ACC112 (cell line): Measurements from ENCODE around the gene GRIN2C.
A peak's percentile ranks its signal among the peaks of the same experiment; 100 is the strongest.

Experiments used
- H2AFZ ChIP-seq: fragments of 200-600 bp; sonication (generic); one replicate; pipeline ENCODE4 v1.6.0; 2017; ENCODE audit warnings: antibody characterized with exemption, low read length; ENCODE audit not compliant: unreplicated experiment
- H3K27ac ChIP-seq: fragments of 200-600 bp; sonication (generic); 2 replicates; pipeline ENCODE4 v1.5.1; 2014; ENCODE audit warnings: low read depth, mild to moderate bottlenecking, antibody characterized with exemption, low read length, moderate library complexity
- H3K27me3 ChIP-seq: fragments of 200-600 bp; sonication (generic); 2 replicates; pipeline ENCODE4 v1.6.1; 2014; ENCODE audit warnings: mild to moderate bottlenecking, antibody characterized with exemption, low read length, moderate library complexity, mixed read lengths; ENCODE audit not compliant: insufficient read depth
- H3K36me3 ChIP-seq: fragments of 200-600 bp; sonication (generic); 2 replicates; pipeline ENCODE4 v1.6.1; 2016; ENCODE audit warnings: mild to moderate bottlenecking, antibody characterized with exemption, low read length, moderate library complexity, mixed read lengths; ENCODE audit not compliant: insufficient read depth
- H3K4me1 ChIP-seq: fragments of 200-600 bp; sonication (generic); one replicate; pipeline ENCODE4 v1.6.1; 2016; ENCODE audit warnings: low read length, mixed read lengths; ENCODE audit not compliant: insufficient read depth, unreplicated experiment, control insufficient read depth
- H3K4me3 ChIP-seq: fragments of 200-600 bp; sonication (generic); 2 replicates; pipeline ENCODE4 v1.5.1; 2014; ENCODE audit warnings: mild to moderate bottlenecking, low read depth, low read length
- H3K79me2 ChIP-seq: fragments of 200-600 bp; sonication (generic); one replicate; pipeline ENCODE4 v1.6.0; 2016; ENCODE audit warnings: low read length; ENCODE audit not compliant: control insufficient read depth, unreplicated experiment, insufficient read depth

Gene GRIN2C

DNA sequence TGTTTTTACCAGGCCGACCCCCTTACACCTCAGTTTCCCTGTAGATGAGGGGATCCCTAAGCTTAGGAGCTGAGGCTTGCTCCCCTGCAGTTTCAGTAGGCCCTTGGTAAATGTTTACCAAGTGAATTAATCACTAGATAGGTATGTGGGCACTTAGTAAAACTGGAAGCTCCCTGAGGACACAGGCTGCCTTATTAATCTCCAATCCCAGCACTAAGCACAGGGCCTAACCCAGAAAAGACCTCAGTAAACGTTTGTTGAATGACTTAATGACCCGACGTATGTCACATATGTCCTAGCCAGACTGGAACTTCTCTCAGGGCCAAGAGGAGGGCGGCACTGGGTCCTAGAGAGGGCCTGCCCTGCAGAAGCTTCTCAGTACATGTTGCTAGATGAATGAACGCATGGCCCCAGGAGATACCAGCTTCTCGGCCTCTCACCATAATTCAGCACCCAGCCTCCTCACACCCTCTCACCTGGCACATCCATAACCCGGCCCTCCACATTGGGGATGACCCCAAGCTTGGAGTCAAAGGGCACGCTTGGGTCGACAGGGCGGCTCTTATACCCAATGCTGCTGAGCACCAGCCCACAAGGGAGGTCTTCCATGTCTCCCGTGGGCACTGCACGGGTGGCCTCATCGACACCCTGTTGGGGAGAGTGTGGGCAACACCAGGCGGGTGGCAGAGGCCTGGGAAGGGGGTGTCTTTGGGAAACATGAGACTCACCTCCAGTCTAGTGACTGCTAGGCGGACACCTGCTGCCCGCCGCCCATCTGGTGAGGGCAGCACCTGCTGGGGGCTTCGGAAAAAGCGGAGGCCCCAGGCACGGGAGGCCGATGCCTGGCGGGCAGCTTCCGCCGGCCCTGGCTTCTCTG lies 4.0 kb upstream of the GRIN2C start:
- H3K4me3 ChIP-seq, result no peak overlapping the region
- no peaks in the 10 kb centered on the region for H3K36me3 ChIP-seq
- H3K27me3 ChIP-seq, result peaks cover 37% of the 10 kb centered on the region
- no peak overlapping the region for H2AFZ ChIP-seq
- no peak overlapping the region for H3K27ac ChIP-seq
- H3K4me1 ChIP-seq, result peaks cover 7% of the 10 kb centered on the region
- no peaks in the 10 kb centered on the region for H3K79me2 ChIP-seq

DNA sequence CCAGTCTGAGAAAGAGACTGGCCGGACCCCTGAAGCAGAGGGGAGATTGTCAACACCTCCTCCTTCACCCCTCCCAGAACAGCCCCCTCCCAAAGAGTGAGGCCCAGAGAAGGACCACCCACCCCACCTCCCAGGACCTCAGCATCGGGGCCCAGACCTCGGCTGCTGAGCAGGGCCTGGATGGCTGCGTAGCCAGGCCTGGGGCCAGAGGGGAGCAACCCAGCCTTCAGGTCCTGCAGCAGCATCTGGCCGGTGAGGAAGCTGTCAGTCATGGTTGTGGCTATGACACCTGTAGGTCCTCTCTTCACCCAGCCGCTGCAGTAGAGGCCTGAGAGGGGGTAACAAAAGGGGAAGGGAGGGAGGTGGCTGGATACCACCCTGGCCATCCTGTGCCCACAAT lies 3.2 kb upstream of the GRIN2C start:
- Histone ChIP-seq H3K27ac (no peak overlapping the region), H3K36me3 (no peaks in the 10 kb centered on the region), H3K4me3 (no peak overlapping the region), H3K79me2 (no peaks in the 10 kb centered on the region), H3K27me3 (peaks cover 41% of the 10 kb centered on the region), H2AFZ (no peak overlapping the region), H3K4me1 (peaks cover 7% of the 10 kb centered on the region)

DNA sequence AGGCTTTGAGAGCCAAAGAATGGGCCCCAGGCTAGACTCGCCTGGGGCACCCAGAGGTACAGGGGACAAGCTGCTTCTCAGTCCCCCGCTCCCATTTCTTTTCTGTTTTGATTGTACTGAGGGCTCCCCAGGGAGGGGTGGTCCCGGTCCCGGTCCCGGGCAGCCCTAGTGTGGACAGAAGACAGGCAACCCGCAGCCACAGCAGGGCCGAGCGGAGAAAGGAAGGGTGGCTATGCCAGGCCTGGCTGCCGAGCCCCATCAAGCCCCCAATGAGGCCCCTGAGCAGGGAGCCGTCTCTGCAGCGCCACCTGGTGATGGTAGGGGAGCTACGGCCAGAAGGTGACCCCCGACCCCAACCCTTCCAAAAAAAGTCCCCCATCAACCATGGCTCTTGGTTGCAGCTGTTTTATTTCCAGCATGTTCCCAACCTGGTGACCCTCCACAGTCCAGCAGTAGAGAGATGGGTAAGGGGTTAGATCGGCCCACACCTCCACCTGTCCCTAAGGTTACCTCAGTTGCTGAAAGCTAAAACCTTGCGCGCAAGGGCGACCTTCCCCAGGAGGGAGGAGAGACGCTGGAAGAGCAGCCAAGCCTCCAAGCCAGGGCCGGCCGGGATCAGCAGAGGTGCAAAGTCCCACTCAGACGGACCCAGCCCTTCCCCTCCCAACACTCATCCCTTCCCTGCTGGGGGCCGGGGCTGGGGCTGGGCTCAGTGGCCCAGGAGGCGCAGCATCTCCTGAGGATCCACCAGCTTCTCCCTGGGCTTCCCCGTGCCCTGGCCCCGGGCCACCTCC lies 2.6 kb upstream of the GRIN2C start:
- Histone ChIP-seq H3K27me3 (peaks cover 47% of the 10 kb centered on the region), H3K4me1 (peaks cover 7% of the 10 kb centered on the region), H3K79me2 (no peaks in the 10 kb centered on the region), H3K4me3 (0 out of 2 replicates have a peak overlapping the region, but pooled peaks have one; percentile 21), H3K27ac (no peak overlapping the region), H2AFZ (no peak overlapping the region), H3K36me3 (no peaks in the 10 kb centered on the region)

DNA sequence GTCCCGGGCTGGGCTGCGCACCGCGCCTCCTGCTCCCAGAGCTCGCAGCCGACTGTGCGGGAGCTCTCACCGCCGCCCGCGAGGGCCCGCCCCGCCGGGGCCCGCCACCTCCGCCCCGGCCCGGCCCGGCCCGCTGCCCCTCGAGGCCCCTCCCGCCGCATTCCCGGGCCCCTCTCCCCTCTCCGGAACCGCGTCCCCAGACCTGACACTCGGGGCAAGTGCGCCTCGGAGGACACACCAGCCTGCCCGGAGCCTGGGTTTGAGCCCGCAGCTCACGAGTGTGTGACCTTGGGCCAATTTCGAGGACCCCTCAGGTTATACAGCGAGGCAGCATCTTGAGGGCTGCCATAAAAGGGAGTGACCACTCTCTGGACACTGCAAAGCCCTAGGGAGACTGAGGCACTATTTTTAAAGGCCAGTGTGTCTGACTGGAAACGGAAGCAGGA lies 2.0 kb upstream of the GRIN2C start:
- Histone ChIP-seq H3K27ac (no peak overlapping the region), H3K27me3 (peaks cover 53% of the 10 kb centered on the region), H3K4me1 (peaks cover 7% of the 10 kb centered on the region), H3K4me3 (0 out of 2 replicates have a peak overlapping the region, but pooled peaks have one; percentile 21), H3K36me3 (no peaks in the 10 kb centered on the region), H3K79me2 (no peaks in the 10 kb centered on the region), H2AFZ (no peak overlapping the region)

DNA sequence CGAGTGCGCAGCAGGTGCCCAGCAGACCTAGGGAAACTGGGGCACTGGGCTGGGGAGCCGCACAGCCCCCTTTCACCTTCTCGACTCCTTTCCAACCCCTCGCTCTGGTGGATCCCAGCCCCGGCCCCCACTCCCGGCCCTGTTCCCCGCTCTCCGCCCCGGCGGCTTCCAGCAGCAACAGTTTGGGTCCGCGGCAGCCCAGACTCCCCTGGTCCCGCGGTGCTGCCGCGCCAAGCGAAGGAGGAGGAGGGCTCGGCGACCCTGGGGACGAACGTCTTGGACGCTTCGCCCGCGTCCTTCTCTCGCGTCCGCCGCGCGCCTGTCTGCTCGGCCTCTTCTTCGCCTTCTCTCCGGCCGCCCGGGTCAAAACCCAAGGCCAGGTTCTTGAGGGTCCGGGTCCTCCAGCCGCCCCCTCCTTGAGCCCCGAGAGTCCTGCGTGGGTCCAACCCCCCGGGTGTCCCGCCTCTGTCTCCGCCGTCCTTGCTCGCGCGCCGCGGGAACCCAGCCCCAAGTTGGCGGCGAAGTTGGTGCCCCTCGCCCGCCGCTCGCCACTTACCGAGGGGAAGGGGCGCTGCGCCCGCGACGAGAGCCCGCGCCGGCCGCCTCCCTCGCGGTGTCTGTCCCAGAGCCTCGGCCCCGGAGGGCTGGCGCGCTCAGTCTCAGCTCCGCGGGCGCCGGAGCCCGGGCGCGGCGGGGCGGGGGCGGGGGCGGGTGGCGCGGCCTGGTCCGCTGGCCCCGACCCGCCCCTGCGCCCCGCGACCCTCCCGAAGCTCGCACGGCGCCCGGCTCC lies 1.4 kb upstream of the GRIN2C start:
- no peaks in the 10 kb centered on the region for H3K79me2 ChIP-seq
- no peaks in the 10 kb centered on the region for H3K36me3 ChIP-seq
- H3K27me3 ChIP-seq, result peaks cover 56% of the 10 kb centered on the region
- H3K4me3 ChIP-seq, result 0 out of 2 replicates have a peak overlapping the region, but pooled peaks have one; percentile 9
- no peak overlapping the region for H3K27ac ChIP-seq
- peaks cover 7% of the 10 kb centered on the region for H3K4me1 ChIP-seq
- H2AFZ ChIP-seq, result no peak overlapping the region

DNA sequence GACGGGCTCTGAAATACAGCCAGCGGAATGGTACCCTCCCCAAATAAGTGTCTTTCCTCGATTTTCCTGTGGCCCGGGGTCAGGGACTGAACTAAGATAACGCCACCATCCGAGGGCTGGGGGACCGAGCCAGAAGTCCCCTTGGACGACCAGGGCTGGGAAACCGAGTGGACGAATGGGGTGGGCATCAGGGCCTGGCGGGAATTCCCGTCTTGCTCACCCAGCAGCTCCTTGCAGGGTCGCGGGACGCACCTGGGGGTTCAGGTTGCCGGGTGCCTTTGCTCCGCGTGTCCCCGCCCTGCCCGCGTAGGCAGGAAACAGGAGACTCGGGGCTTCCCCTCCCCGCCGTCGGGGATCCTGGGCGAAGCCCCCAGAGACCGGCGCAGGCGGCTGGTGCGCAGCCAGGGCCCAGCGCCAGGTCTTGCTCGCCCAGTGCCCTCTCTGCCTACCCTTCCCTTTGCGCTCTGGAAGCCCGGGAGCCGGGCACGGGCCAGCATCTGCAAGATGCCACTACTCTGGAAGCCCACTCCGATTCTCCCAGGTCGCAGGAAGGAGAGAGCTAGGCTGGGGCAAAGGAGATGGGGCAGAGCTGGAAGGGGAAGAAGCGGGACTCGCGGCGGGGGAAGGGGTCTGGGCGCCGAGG lies 665 bp upstream of the GRIN2C start:
- Histone ChIP-seq H3K27me3 (peaks cover 61% of the 10 kb centered on the region), H3K4me3 (0 out of 2 replicates have a peak overlapping the region, but pooled peaks have one; percentile 9), H2AFZ (no peak overlapping the region)

DNA sequence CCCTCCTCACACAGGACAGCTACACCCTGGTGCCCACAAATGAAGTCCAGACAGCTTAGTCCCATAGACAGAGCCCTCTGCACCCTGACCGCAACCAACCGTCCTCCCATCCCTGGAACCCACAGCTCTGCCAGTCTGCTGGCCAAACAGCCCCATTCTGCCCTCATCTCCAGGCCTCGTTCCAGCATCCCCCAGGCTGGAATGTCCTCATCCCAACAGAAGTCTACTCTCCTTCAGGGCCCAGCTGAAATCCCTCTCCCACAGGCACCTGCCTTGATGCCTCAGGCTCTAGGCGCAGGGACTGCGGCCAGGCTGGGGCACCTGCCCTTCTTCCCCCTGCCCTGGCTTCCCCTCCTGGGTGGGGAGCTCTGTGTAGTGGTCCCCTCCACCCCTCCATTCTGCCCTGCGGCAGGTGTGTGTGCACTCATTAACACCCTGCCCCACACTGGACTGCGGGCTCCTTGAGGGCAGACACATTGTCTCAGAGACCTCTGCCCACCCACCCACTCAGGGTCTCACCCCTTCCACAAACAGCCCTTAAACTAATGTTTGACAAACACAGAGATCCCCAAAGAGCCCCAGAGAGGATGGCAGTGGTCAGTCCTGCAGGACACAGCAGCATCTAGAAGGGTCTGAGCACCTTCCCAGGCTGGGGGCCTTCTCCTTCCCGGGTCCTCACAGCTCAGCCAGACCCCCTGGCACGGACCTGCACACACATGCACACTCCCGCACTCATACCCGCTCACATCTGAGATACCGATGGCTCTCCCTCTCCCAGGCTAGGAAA lies 820 bp downstream of the GRIN2C start:
- Histone ChIP-seq H3K27ac (no peak overlapping the region), H2AFZ (no peak overlapping the region), H3K4me1 (peaks cover 7% of the 10 kb centered on the region), H3K4me3 (no peak overlapping the region), H3K79me2 (no peaks in the 10 kb centered on the region), H3K36me3 (no peaks in the 10 kb centered on the region), H3K27me3 (peaks cover 74% of the 10 kb centered on the region)

More for the DNA sequence above, 665 bp upstream of the GRIN2C start:
- no peaks in the 10 kb centered on the region for H3K79me2 ChIP-seq
- peaks cover 7% of the 10 kb centered on the region for H3K4me1 ChIP-seq
- no peaks in the 10 kb centered on the region for H3K36me3 ChIP-seq
- H3K27ac ChIP-seq, result no peak overlapping the region

DNA sequence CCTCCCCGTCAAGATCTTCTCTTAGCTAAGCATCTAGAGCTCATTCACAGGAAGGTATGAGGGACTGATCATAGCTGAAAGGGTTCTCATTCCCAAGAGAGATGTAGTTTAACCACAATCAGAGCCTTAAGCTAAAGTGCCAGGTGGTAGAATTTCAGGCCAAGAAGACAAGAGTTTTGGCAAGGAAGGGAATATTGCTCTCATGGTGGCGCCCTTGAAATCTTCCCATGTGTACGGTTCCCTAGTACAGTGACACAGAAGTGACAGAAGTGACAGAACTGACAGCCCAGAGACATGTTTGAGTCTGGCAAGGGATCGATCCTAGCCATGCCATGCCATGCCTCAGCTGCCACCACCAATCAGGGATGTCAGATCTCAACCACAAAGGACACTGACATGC lies 2.5 kb downstream of the GRIN2C start:
- Histone ChIP-seq H3K36me3 (no peaks in the 10 kb centered on the region), H3K27ac (no peak overlapping the region), H2AFZ (no peak overlapping the region), H3K4me3 (no peak overlapping the region), H3K79me2 (no peaks in the 10 kb centered on the region), H3K27me3 (peaks cover 87% of the 10 kb centered on the region), H3K4me1 (peaks cover 7% of the 10 kb centered on the region)

DNA sequence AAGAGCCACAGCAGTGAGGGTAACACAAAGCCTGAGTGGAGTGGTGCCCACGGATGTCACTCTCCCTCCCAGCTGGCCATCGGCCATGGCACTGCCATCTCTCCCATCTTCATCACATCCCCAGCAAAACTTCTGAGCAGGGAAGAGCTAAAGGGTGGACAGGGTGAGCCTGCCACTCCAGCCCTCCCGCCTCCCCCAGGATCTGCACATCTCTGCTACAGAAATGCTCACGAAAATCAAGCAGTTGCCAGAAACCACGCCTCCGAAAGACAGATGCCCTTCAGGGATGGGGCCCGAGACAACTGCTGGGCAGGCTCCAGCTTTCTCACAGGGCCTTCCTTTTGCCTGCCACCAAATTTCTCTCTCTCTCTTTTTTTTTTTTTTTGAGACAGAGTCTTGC lies 3.6 kb downstream of the GRIN2C start:
- no peak overlapping the region for H3K4me3 ChIP-seq
- peaks cover 89% of the 10 kb centered on the region for H3K27me3 ChIP-seq
- H2AFZ ChIP-seq, result no peak overlapping the region
- H3K36me3 ChIP-seq, result no peaks in the 10 kb centered on the region
- peaks cover 2% of the 10 kb centered on the region for H3K4me1 ChIP-seq
- no peak overlapping the region for H3K27ac ChIP-seq
- no peaks in the 10 kb centered on the region for H3K79me2 ChIP-seq
